Heart right ventricle (tissue), 16 donors: ENCODE data around the gene FOLR1. TPM values are rescaled to one million over a fixed set of nuclear protein-coding genes. Genes with fewer than 3 reads are reported as not detected.
A peak's percentile ranks its signal among the peaks of the same experiment; 100 is the strongest.

Source experiments
- ATAC-seq, 8 donors: fragments of 200-7000 bp; cut with Tn5 transposase; one replicate each; pipeline ENCODE4 v1.9.1; 2020; ENCODE audit warnings: mild to moderate bottlenecking in 8 of 8, moderate library complexity in 8 of 8, moderate number of reproducible peaks in 1 of 8
- DNase-seq, 2 donors: peaks; one replicate each; pipeline ENCODE4 v3.0.0-alpha.2; 2020
- H3K27ac ChIP-seq, 10 donors: fragments of 200-600 bp; sonication (generic) in 2 of 10; one replicate each; pipeline versions ENCODE4 v1.5.0 to v1.8.0; 2020 to 2022; ENCODE audit warnings: mild to moderate bottlenecking in 3 of 10
- H3K27me3 ChIP-seq, 7 donors: fragments of 200-600 bp; one replicate each; pipeline ENCODE4 v1.8.0; 2021 to 2022; ENCODE audit warnings: mild to moderate bottlenecking in 2 of 7
- H3K36me3 ChIP-seq, 9 donors: fragments of 200-600 bp; sonication (generic) in 1 of 9; one replicate each; pipeline versions ENCODE4 v1.5.0 to v1.8.0; 2020 to 2022; ENCODE audit warnings: mild to moderate bottlenecking in 2 of 9
- H3K4me1 ChIP-seq, 9 donors: fragments of 200-600 bp; sonication (generic) in 1 of 9; one replicate each; pipeline versions ENCODE4 v1.5.0 to v1.8.0; 2020 to 2022; ENCODE audit warnings: mild to moderate bottlenecking in 4 of 9
- H3K4me3 ChIP-seq, 10 donors: fragments of 200-600 bp; sonication (generic) in 2 of 10; one replicate each; pipeline versions ENCODE4 v1.5.0 to v1.8.0; 2020 to 2022; ENCODE audit warnings: mild to moderate bottlenecking in 7 of 10, moderate library complexity in 2 of 10
- H3K9me3 ChIP-seq, 11 donors: fragments of 200-600 bp in 10 of 11; sonication (generic) in 2 of 11; one replicate each; pipeline versions ENCODE4 v1.5.0 to v1.8.0; 2013 to 2022; ENCODE audit warnings: mild to moderate bottlenecking in 2 of 11, control low read depth in 1 of 11, moderate library complexity in 1 of 11
- WGBS, 2 donors: extraction: QIAGEN DNeasy Blood & Tissue Kit; methylation state at CpG; one replicate each; pipeline ENCODE4 v1.1.7; 2013; ENCODE audit warnings: inconsistent platforms in 1 of 2; 5-methylcytosine and 5-hydroxymethylcytosine counted together
- intact Hi-C, 10 donors: fragments of 100-400 bp; cut with DNase I; formaldehyde crosslinking; loops; one replicate each; pipeline versions ENCODE4 v1.11.1 to v1.14.2; 2022
- polyA plus RNA-seq, 2 donors: library from polyadenylated mRNA; stranded (reverse); fragments of 200-250 nt; gene quantifications; one replicate each; pipeline ENCODE4 v1.2.3, GENCODE V29; 2013
- total RNA-seq, 10 donors: library from RNA; stranded (reverse); fragmentation: NEBNext Ultra II Directional in 3 of 10; extraction: Animal tissue kit (Norgen Biotek cat#: 25700) in 3 of 10; gene quantifications; one replicate each; pipeline versions ENCODE4 v1.2.1 to v1.2.4, GENCODE V29; 2021 to 2023
- TF ChIP-seq, protein P1 (sequence below), 9 donors: fragments of 200-600 bp; sonication (generic) in 2 of 9; IDR thresholded peaks; one replicate each; pipeline versions ENCODE4 v1.5.0 to v1.8.0; 2021 to 2022; ENCODE audit warnings: antibody characterized with exemption in 9 of 9, mild to moderate bottlenecking in 5 of 9, moderate library complexity in 1 of 9
- donor health status: Arrhythmogenic right ventricular cardiomyopathy.
- donor health status: ischemic (EF 13 %, LVEDD 7.1; RV severe dilation, severe dysfunction).
- donor health status: healthy with polysubstance abuse.
- donor health status: DM: no; HTN: yes; CAD: no.
- donor health status: DM: no; HTN: no; CAD: no.
- donor health status: ischemic (EF 25% LVEDD 6.9; RV normal size, moderate dysfunction).
- donor health status: ischemic (EF 25% LVEDD 5.7; RV mildly dilated, moderate dysfunction).
- donor health status: healthy.
- donor health status: DM: yes; HTN: yes; CAD: no.
- donor health status: Ischemic cardiomyopathy.
- donor health status: ischemic (EF 35%, LVEDD 5.7; RV mildly dilated, moderate dysfunction).
- donor health status: nonischemic (EF 11% LVEDD 7.7; RV severe dilation, severe dysfunction).
- donor health status: DM: yes; HTN: yes; CAD: no.
- donor health status: PGD.
- donor health status: ischemic (EF 29% LVEDD 5.4; RV normal size, mild dysfunction).
- donor health status: nonischemic (EF 23%, LVEDD 6.1; RV moderate dilation, normal function).

The FOLR1 gene
- total and polyA plus RNA-seq, 12 donors: 0.16 to 1.4 (median 0.42) TPM; not detected in 3

DNA sequence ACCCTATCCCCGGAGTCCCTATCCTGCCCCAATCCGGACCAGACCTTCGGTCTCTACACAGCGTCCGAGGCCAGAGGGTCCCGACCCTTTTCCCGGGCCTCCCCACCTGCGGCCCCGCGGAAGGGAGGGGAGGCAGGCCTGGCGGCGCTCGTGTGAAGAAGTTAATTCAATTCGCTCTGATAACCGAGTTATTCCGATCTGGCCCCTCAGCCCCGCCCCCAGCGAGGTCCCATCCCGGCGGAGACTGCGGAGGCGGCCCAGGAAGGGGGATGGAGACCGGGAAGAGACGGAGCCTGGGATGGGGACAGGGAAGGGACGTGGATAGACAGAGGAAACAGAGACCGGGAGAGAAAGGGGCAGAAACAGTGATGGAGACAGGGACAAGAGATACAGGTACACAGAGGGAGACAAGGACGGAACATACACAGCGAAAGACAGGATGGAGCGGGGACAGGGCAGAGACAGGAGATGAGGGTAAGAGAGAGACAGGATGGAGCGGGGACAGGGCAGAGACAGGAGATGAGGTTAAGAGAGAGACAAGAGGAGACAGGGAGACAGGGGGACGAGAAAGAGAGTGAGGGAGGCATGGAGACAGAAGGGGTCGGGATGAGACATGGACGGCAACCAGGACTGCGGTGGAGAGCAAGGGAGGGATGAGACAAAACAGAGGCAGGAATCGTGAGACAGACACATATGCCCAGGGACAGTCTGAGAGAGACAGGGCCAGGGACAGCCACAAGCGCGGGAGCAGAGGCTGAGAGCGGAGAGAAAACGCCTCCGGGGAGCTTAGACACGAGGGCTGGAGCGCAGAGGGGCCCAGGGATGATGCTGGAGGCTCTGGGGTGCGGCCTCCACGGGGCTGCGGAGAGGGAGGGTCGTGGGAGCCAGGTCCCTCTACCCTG is 52.7 kb downstream of the FOLR1 start:
- H3K27me3 ChIP-seq: peaks cover 13 to 99% (median 92%) of the 10 kb centered on the region in 7 donors
- TF ChIP-seq, protein P1, sequence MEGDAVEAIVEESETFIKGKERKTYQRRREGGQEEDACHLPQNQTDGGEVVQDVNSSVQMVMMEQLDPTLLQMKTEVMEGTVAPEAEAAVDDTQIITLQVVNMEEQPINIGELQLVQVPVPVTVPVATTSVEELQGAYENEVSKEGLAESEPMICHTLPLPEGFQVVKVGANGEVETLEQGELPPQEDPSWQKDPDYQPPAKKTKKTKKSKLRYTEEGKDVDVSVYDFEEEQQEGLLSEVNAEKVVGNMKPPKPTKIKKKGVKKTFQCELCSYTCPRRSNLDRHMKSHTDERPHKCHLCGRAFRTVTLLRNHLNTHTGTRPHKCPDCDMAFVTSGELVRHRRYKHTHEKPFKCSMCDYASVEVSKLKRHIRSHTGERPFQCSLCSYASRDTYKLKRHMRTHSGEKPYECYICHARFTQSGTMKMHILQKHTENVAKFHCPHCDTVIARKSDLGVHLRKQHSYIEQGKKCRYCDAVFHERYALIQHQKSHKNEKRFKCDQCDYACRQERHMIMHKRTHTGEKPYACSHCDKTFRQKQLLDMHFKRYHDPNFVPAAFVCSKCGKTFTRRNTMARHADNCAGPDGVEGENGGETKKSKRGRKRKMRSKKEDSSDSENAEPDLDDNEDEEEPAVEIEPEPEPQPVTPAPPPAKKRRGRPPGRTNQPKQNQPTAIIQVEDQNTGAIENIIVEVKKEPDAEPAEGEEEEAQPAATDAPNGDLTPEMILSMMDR (IDR thresholded peaks at IDR 0.05): no peak
- H3K4me1 ChIP-seq: peaks cover 7 to 31% (median 23%) of the 10 kb centered on the region in 9 donors
- peak overlapping the region in 9 of 10 donors; percentile 2 to 46 (median 30) for H3K4me3 ChIP-seq
- no peaks in the 10 kb centered on the region for H3K36me3 ChIP-seq
- intact Hi-C loops: loop anchor here in 1 of 10 donors (5.0 kb wide), 1 partner anchor 168 kb away; no protein-coding TSS in a partner anchor
- no peak for ATAC-seq
- DNase-seq: no peak
- no peaks in the 10 kb centered on the region for H3K9me3 ChIP-seq
- 5% methylated on average over 41 to 46 of the region's 46 CpGs for WGBS, 2 donors
- H3K27ac ChIP-seq: no peak overlapping the region

GRCh38 chr11:72245263-72245816 is 53.4 kb downstream of the FOLR1 start:
- Histone ChIP-seq H3K4me3 (no peak overlapping the region), H3K27me3 (peaks cover 13 to 100% (median 92%) of the 10 kb centered on the region in 7 donors), H3K27ac (no peak overlapping the region), H3K9me3 (no peaks in the 10 kb centered on the region), H3K4me1 (peaks cover 4 to 26% (median 18%) of the 10 kb centered on the region in 9 donors), H3K36me3 (no peaks in the 10 kb centered on the region)
- intact Hi-C loops: no loop called here
- 13 to 20% methylated on average over 19 of the region's 19 CpGs for WGBS, 2 donors
- DNase-seq (no peak), ATAC-seq (no peak)
- TF ChIP-seq, protein P1 (IDR thresholded peaks at IDR 0.05): no peak

Other genes with a start within 250 kb of the FOLR1 start
- gene IL18BP, start 193.2 kb upstream of the FOLR1 start, total RNA-seq: 100 to 1,000 TPM in 1 of 10 donors, 1 to 10 TPM in 9; 2.0 to 101 (median 4.2) TPM
- gene IL18BP, start 193.2 kb upstream of the FOLR1 start, polyA plus RNA-seq: 1 to 10 TPM; 5.0 to 6.5 TPM
- gene NUMA1, start 111.6 kb upstream of the FOLR1 start, total RNA-seq: 100 to 1,000 TPM in 2 of 10 donors, 10 to 100 TPM in 8; 60.8 to 117 (median 83.4) TPM
- 100 to 1,000 TPM in 1 of 2 donors, 10 to 100 TPM in 1; 54.1 to 159 TPM for gene NUMA1, start 111.6 kb upstream of the FOLR1 start, polyA plus RNA-seq
- gene LRRC51, start 111.3 kb upstream of the FOLR1 start, total RNA-seq: 1 to 10 TPM; 2.3 to 9.1 (median 4.7) TPM
- gene LRRC51, start 111.3 kb upstream of the FOLR1 start, polyA plus RNA-seq: 1 to 10 TPM; 2.5 to 2.8 TPM
- gene LAMTOR1, start 88.8 kb upstream of the FOLR1 start, total RNA-seq: 100 to 1,000 TPM in 1 of 10 donors, 10 to 100 TPM in 9; 76.5 to 103 (median 81.8) TPM
- 100 to 1,000 TPM in 1 of 2 donors, 10 to 100 TPM in 1; 58.3 to 158 TPM for gene LAMTOR1, start 88.8 kb upstream of the FOLR1 start, polyA plus RNA-seq
- gene TOMT, start 86.2 kb upstream of the FOLR1 start, total RNA-seq: under 1 TPM in 1 of 10 donors, not detected in 9; 0.21 TPM
- not detected for gene TOMT, start 86.2 kb upstream of the FOLR1 start, polyA plus RNA-seq
- gene ANAPC15, start 79.4 kb upstream of the FOLR1 start, total RNA-seq: 10 to 100 TPM; 31.8 to 58.3 (median 46.8) TPM
- gene ANAPC15, start 79.4 kb upstream of the FOLR1 start, polyA plus RNA-seq: 100 to 1,000 TPM in 1 of 2 donors, 10 to 100 TPM in 1; 43.8 to 104 TPM
- gene FOLR3, start 56.4 kb upstream of the FOLR1 start, total RNA-seq: 1 to 10 TPM in 1 of 10 donors, under 1 TPM in 2, not detected in 7; 0.59 to 1.1 (median 0.67) TPM
- gene FOLR3, start 56.4 kb upstream of the FOLR1 start, polyA plus RNA-seq: under 1 TPM in 1 of 2 donors, not detected in 1; 0.23 TPM
- gene FOLR2, start 24.7 kb downstream of the FOLR1 start, total RNA-seq: 10 to 100 TPM in 7 of 10 donors, 1 to 10 TPM in 3; 7.5 to 84.4 (median 10.8) TPM
- 10 to 100 TPM in 1 of 2 donors, 1 to 10 TPM in 1; 6.8 to 10.8 TPM for gene FOLR2, start 24.7 kb downstream of the FOLR1 start, polyA plus RNA-seq
- 100 to 1,000 TPM in 9 of 10 donors, 10 to 100 TPM in 1; 97.7 to 146 (median 107) TPM for gene INPPL1, start 32.6 kb downstream of the FOLR1 start, total RNA-seq
- 100 to 1,000 TPM in 1 of 2 donors, 10 to 100 TPM in 1; 50.1 to 141 TPM for gene INPPL1, start 32.6 kb downstream of the FOLR1 start, polyA plus RNA-seq
- gene PHOX2A, start 52.0 kb downstream of the FOLR1 start, total RNA-seq: not detected
- gene PHOX2A, start 52.0 kb downstream of the FOLR1 start, polyA plus RNA-seq: not detected
- 10 to 100 TPM; 14.9 to 21.2 (median 17.9) TPM for gene CLPB, start 242.4 kb downstream of the FOLR1 start, total RNA-seq
- 10 to 100 TPM; 13.0 to 13.6 TPM for gene CLPB, start 242.4 kb downstream of the FOLR1 start, polyA plus RNA-seq